HG03175 (cell line): ENCODE data around the gene PACSIN3.
"Not testable (repeated sequence)": the region's sequence is repeated elsewhere in the genome, so short reads cannot be mapped to it uniquely, and the experiment has no call there.

Source experiments
- ATAC-seq: cut with Tn5 transposase; IDR thresholded peaks from one replicate; pipeline ENCODE4 v1.9.1; 2021; ENCODE audit warnings: mild to moderate bottlenecking, moderate library complexity; ENCODE audit not compliant: unreplicated experiment

The PACSIN3 gene

GRCh38 chr11:47186076-47186699 is at the start of gene PACSIN3:
Gene PACSIN3, minus strand, starts transcription at chr11:47186434. Its CDS starts 3,707 bp downstream, at chr11:47182727.
- ATAC-seq, result peak; percentile 58

- ATAC-seq, result no peak
Measured at GRCh38 chr11:47235163-47235562, 48.9 kb upstream of the PACSIN3 start.

- ATAC-seq, result no peak
Measured at GRCh38 chr11:47234669-47235100, 48.5 kb upstream of the PACSIN3 start.

- ATAC-seq, result no peak
Measured at GRCh38 chr11:47233989-47234668, 47.9 kb upstream of the PACSIN3 start.

- ATAC-seq, result no peak
Measured at GRCh38 chr11:47233051-47233450, 46.8 kb upstream of the PACSIN3 start.

- no peak for ATAC-seq
Measured at GRCh38 chr11:47229161-47229560, 42.9 kb upstream of the PACSIN3 start.

GRCh38 chr11:47225552-47226400 is 39.5 kb upstream of the PACSIN3 start:
- peak; percentile 82 for ATAC-seq

- ATAC-seq, result no peak
Measured at GRCh38 chr11:47222696-47223095, 36.5 kb upstream of the PACSIN3 start.

GRCh38 chr11:47220401-47220821 is 34.2 kb upstream of the PACSIN3 start:
- ATAC-seq, result no peak

GRCh38 chr11:47216121-47216798 is 30.0 kb upstream of the PACSIN3 start:
- ATAC-seq, result no peak

GRCh38 chr11:47215366-47215910 is 29.2 kb upstream of the PACSIN3 start:
- ATAC-seq, result no peak

- ATAC-seq, result peak; percentile 70
Measured at GRCh38 chr11:47213950-47214565, 27.8 kb upstream of the PACSIN3 start.

GRCh38 chr11:47212938-47213337 is 26.7 kb upstream of the PACSIN3 start:
- no peak for ATAC-seq

- ATAC-seq, result no peak
Measured at GRCh38 chr11:47208628-47209027, 22.4 kb upstream of the PACSIN3 start.

GRCh38 chr11:47208008-47208552 is 21.8 kb upstream of the PACSIN3 start:
- ATAC-seq, result not testable (repeated sequence)

GRCh38 chr11:47207459-47207858 is 21.2 kb upstream of the PACSIN3 start:
- no peak for ATAC-seq

GRCh38 chr11:47206577-47206976 is 20.3 kb upstream of the PACSIN3 start:
- ATAC-seq, result not testable (repeated sequence)

- ATAC-seq, result no peak
Measured at GRCh38 chr11:47204637-47204989, 18.4 kb upstream of the PACSIN3 start.

GRCh38 chr11:47202576-47202975 is 16.3 kb upstream of the PACSIN3 start:
- no peak for ATAC-seq

- no peak for ATAC-seq
Measured at GRCh38 chr11:47201015-47201414, 14.8 kb upstream of the PACSIN3 start.
